OCI-LY1 (cell line): ENCODE results near the gene ANO6.

ENCODE experiments used
- H2AFZ ChIP-seq: fragments of 200-600 bp; sonication (generic), shearing (Covaris generic); 2 replicates; pipeline ENCODE4 v1.6.0; 2014; ENCODE audit warnings: antibody characterized with exemption, mild to moderate bottlenecking, low read length
- H3F3A ChIP-seq: fragments of 200-600 bp; sonication (generic), shearing (Covaris generic); 2 replicates; pipeline ENCODE4 v1.6.0; 2014; ENCODE audit warnings: mild to moderate bottlenecking, antibody characterized with exemption, low read length, moderate library complexity; ENCODE audit not compliant: insufficient read depth
- H3K27ac ChIP-seq: fragments of 200-600 bp; sonication (generic); 2 replicates; pipeline ENCODE4 v1.5.1; 2014; ENCODE audit warnings: low read length, mixed run types, mild to moderate bottlenecking, low read depth; ENCODE audit not compliant: poor library complexity, severe bottlenecking
- H3K27me3 ChIP-seq: fragments of 200-600 bp; sonication (generic); 2 replicates; pipeline ENCODE4 v1.6.0; 2014; ENCODE audit warnings: antibody characterized with exemption, mild to moderate bottlenecking, low read length, moderate library complexity; ENCODE audit not compliant: insufficient read depth
- H3K36me3 ChIP-seq: fragments of 200-600 bp; sonication (generic); 2 replicates; pipeline ENCODE4 v1.6.1; 2014; ENCODE audit warnings: mild to moderate bottlenecking, antibody characterized with exemption, low read length, moderate library complexity, mixed read lengths; ENCODE audit not compliant: insufficient read depth
- H3K4me1 ChIP-seq: fragments of 200-600 bp; sonication (generic); 2 replicates; pipeline ENCODE4 v1.5.1; 2014; ENCODE audit warnings: mild to moderate bottlenecking, low read length, moderate library complexity; ENCODE audit not compliant: insufficient read depth, severe bottlenecking
- H3K4me2 ChIP-seq: fragments of 200-600 bp; sonication (generic), shearing (Covaris generic); 2 replicates; pipeline ENCODE4 v1.6.1; 2014; ENCODE audit warnings: low read length
- H3K4me3 ChIP-seq: fragments of 200-600 bp; sonication (generic); 2 replicates; pipeline ENCODE4 v1.5.1; 2014; ENCODE audit warnings: low read length, low read depth, mild to moderate bottlenecking, mixed read lengths; ENCODE audit not compliant: poor library complexity, severe bottlenecking
- H3K79me2 ChIP-seq: fragments of 200-600 bp; shearing (Covaris generic); 2 replicates; pipeline ENCODE4 v1.6.1; 2016; ENCODE audit warnings: mixed run types, low read length, mixed read lengths; ENCODE audit not compliant: insufficient read depth
- H3K9ac ChIP-seq: fragments of 200-600 bp; sonication (generic), shearing (Covaris generic); 2 replicates; pipeline ENCODE4 v1.6.1; 2014; ENCODE audit warnings: mild to moderate bottlenecking, low read length, mixed read lengths
- H3K9me2 ChIP-seq: fragments of 200-600 bp; sonication (generic), shearing (Covaris generic); 2 replicates; pipeline ENCODE4 v1.6.1; 2014; ENCODE audit warnings: low read depth, mild to moderate bottlenecking, low read length, mixed read lengths
- H3K9me3 ChIP-seq: fragments of 200-600 bp; shearing (Covaris generic); 2 replicates; pipeline ENCODE4 v1.6.1; 2014; ENCODE audit warnings: low read length, mixed read lengths
- H4K20me1 ChIP-seq: fragments of 200-600 bp; sonication (generic), shearing (Covaris generic); 2 replicates; pipeline ENCODE4 v1.6.0; 2016; ENCODE audit warnings: mild to moderate bottlenecking, low read length; ENCODE audit not compliant: insufficient read depth
- EZH2 ChIP-seq: fragments of 200-600 bp; sonication (generic), shearing (Covaris generic); IDR thresholded peaks from 2 replicates; pipeline ENCODE4 v1.8.0; 2017; ENCODE audit warnings: borderline replicate concordance, mixed run types, mild to moderate bottlenecking, antibody characterized with exemption, low read length, moderate library complexity, mixed read lengths
- TF ChIP-seq, protein P1 (sequence below): fragments of 200-600 bp; sonication (generic), shearing (Covaris generic); IDR thresholded peaks from 2 replicates; pipeline ENCODE4 v1.5.1; 2017; ENCODE audit warnings: mild to moderate bottlenecking, antibody characterized with exemption, low read length, moderate library complexity, mixed read lengths

The ANO6 gene

GRCh38 chr12:45379261-45379660 is 163.4 kb downstream of the ANO6 start:
- Histone ChIP-seq H3K9me2 (no peaks in the 10 kb centered on the region), H3K9ac (no peak overlapping the region), H3K36me3 (no peaks in the 10 kb centered on the region), H3K4me3 (no peak overlapping the region), H3K4me2 (no peak overlapping the region), H3K4me1 (no peaks in the 10 kb centered on the region), H3F3A (no peaks in the 10 kb centered on the region), H4K20me1 (no peaks in the 10 kb centered on the region), H3K9me3 (no peaks in the 10 kb centered on the region), H3K27ac (no peak overlapping the region), H3K27me3 (no peaks in the 10 kb centered on the region), H3K79me2 (no peaks in the 10 kb centered on the region), H2AFZ (no peak overlapping the region)
- TF ChIP-seq, protein P1, sequence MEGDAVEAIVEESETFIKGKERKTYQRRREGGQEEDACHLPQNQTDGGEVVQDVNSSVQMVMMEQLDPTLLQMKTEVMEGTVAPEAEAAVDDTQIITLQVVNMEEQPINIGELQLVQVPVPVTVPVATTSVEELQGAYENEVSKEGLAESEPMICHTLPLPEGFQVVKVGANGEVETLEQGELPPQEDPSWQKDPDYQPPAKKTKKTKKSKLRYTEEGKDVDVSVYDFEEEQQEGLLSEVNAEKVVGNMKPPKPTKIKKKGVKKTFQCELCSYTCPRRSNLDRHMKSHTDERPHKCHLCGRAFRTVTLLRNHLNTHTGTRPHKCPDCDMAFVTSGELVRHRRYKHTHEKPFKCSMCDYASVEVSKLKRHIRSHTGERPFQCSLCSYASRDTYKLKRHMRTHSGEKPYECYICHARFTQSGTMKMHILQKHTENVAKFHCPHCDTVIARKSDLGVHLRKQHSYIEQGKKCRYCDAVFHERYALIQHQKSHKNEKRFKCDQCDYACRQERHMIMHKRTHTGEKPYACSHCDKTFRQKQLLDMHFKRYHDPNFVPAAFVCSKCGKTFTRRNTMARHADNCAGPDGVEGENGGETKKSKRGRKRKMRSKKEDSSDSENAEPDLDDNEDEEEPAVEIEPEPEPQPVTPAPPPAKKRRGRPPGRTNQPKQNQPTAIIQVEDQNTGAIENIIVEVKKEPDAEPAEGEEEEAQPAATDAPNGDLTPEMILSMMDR: no peak
- no peak for TF ChIP-seq EZH2

GRCh38 chr12:45381351-45381750 is 165.5 kb downstream of the ANO6 start:
- TF ChIP-seq, protein P1: no peak
- TF ChIP-seq EZH2: no peak
- H3K79me2 ChIP-seq: no peaks in the 10 kb centered on the region
- no peak overlapping the region for H2AFZ ChIP-seq
- H3K9ac ChIP-seq: no peak overlapping the region
- no peak overlapping the region for H3K27ac ChIP-seq
- no peaks in the 10 kb centered on the region for H4K20me1 ChIP-seq
- no peak overlapping the region for H3K4me2 ChIP-seq
- H3F3A ChIP-seq: no peaks in the 10 kb centered on the region
- H3K4me3 ChIP-seq: no peak overlapping the region
- 0 out of 2 replicates have a peak, but pooled peaks cover 6% of the 10 kb centered on the region for H3K36me3 ChIP-seq
- no peaks in the 10 kb centered on the region for H3K4me1 ChIP-seq
- no peaks in the 10 kb centered on the region for H3K9me3 ChIP-seq
- no peaks in the 10 kb centered on the region for H3K9me2 ChIP-seq
- no peaks in the 10 kb centered on the region for H3K27me3 ChIP-seq

- Histone ChIP-seq H3K79me2 (no peaks in the 10 kb centered on the region), H3K36me3 (0 out of 2 replicates have a peak, but pooled peaks cover 10% of the 10 kb centered on the region), H3K9me2 (no peaks in the 10 kb centered on the region), H3K4me3 (no peak overlapping the region), H4K20me1 (no peaks in the 10 kb centered on the region), H3K27me3 (no peaks in the 10 kb centered on the region), H3K4me1 (no peaks in the 10 kb centered on the region), H3K27ac (no peak overlapping the region), H3K4me2 (no peak overlapping the region), H3F3A (no peaks in the 10 kb centered on the region), H3K9ac (no peak overlapping the region), H3K9me3 (no peaks in the 10 kb centered on the region), H2AFZ (no peak overlapping the region)
- no peak for TF ChIP-seq EZH2
- TF ChIP-seq, protein P1: peak; percentile 49; the same call in 1 of the 2 replicates
Measured at GRCh38 chr12:45388545-45388944, 172.7 kb downstream of the ANO6 start.
